ENCODE data around the gene HNRNPF. TPM values are rescaled to one million over a fixed set of nuclear protein-coding genes. Genes with fewer than 3 reads are reported as not detected.

HNRNPF gene
- total RNA-seq, 2 donors from 2014 or later, result 250 to 394 TPM

DNA sequence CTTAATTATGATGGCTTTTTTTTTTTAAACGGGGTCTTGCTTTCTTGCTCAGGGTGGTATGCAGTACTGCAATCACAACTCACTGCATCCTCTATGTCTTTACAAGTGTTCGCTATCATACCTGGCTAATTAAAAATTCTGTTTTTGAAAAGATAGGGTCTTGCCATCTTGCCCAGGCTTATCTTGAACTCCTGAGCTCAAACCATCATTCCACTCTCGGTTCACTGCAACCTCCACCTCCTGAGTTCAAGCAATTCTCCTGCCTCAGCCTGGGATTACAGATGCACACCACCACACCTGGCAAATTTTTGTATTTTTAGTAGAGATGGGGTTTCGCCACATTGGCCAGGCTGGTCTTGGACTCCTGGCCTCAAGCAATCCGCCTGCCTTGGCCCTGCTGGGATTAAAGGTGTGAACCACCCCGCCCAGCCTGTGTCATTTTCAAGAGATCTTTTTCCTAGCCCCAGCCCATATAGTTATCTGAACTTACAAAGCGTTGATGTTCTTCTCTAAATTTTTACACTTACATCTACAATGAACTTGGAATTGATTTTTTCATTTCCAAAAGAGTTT lies 6.0 kb downstream of the HNRNPF start:
- Histone ChIP-seq H3K4me3 (no peak overlapping the region), H3K36me3 (no peaks in the 10 kb centered on the region), H3K27ac (peak overlapping the region; percentile 47), H3K27me3 (no peaks in the 10 kb centered on the region), H3K9ac (ENCODE audit: low read depth in 2 of 2, low read length in 2 of 2) (no peak overlapping the region), H3K9me3 (no peaks in the 10 kb centered on the region), H3K4me1 (peaks cover 35% of the 10 kb centered on the region)
- intact Hi-C loops (cut with DNase I), result no loop called here
- peak; percentile 61 for DNase-seq
- TF ChIP-seq, protein P1, sequence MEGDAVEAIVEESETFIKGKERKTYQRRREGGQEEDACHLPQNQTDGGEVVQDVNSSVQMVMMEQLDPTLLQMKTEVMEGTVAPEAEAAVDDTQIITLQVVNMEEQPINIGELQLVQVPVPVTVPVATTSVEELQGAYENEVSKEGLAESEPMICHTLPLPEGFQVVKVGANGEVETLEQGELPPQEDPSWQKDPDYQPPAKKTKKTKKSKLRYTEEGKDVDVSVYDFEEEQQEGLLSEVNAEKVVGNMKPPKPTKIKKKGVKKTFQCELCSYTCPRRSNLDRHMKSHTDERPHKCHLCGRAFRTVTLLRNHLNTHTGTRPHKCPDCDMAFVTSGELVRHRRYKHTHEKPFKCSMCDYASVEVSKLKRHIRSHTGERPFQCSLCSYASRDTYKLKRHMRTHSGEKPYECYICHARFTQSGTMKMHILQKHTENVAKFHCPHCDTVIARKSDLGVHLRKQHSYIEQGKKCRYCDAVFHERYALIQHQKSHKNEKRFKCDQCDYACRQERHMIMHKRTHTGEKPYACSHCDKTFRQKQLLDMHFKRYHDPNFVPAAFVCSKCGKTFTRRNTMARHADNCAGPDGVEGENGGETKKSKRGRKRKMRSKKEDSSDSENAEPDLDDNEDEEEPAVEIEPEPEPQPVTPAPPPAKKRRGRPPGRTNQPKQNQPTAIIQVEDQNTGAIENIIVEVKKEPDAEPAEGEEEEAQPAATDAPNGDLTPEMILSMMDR (IDR thresholded peaks at IDR 0.05), result no peak

DNA sequence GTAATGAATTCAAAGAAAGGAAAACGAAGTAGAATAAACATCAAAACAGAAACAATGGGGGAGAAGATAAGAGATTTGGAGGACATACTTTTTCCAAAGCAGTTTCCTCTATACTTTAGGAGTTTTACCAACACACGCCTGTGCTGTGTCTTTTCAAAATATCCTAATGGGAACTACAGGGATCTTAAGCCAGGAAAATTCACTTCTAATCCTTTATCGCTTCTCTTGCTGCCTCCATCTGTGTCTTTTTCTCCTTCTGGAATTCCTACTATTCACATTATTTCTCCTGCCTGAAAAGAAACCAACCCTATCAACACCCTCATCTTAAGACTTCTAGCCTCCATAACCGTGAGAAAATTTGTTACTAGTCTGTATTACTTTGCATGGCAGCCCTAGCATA lies 6.8 kb downstream of the HNRNPF start:
- Histone ChIP-seq H3K9ac (ENCODE audit: low read depth in 2 of 2, low read length in 2 of 2) (no peak overlapping the region), H3K4me1 (peaks cover 35% of the 10 kb centered on the region), H3K4me3 (no peak overlapping the region), H3K36me3 (no peaks in the 10 kb centered on the region), H3K27ac (no peak overlapping the region), H3K9me3 (no peaks in the 10 kb centered on the region), H3K27me3 (no peaks in the 10 kb centered on the region)
- intact Hi-C loops (cut with DNase I), result no loop called here
- TF ChIP-seq, protein P1 (IDR thresholded peaks at IDR 0.05), result no peak
- DNase-seq, result no peak

DNA sequence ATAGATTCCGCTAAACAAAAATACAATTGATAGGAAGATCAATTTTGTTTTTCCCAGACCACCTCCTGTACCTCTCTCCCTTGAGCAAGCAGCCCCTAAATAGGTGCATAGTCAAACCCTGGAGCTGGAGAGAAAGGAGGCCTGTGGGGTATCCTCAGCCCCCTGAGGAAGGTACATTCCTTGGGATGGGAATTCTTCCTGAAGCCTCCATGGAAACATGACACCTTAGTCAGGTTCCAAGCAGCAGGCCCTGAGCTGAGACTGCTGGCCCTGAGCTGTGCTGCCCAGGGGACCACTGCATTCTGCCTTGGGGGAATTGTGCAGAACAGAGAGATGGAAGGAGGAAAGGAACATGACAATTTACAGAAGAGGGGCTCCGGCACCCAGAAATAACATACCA lies 7.4 kb downstream of the HNRNPF start:
- Histone ChIP-seq H3K36me3 (no peaks in the 10 kb centered on the region), H3K4me3 (no peak overlapping the region), H3K9ac (ENCODE audit: low read depth in 2 of 2, low read length in 2 of 2) (no peak overlapping the region), H3K9me3 (no peaks in the 10 kb centered on the region), H3K4me1 (peaks cover 35% of the 10 kb centered on the region), H3K27me3 (no peaks in the 10 kb centered on the region), H3K27ac (no peak overlapping the region)
- intact Hi-C loops (cut with DNase I), result no loop called here
- no peak for DNase-seq
- TF ChIP-seq, protein P1 (IDR thresholded peaks at IDR 0.05), result no peak

DNA sequence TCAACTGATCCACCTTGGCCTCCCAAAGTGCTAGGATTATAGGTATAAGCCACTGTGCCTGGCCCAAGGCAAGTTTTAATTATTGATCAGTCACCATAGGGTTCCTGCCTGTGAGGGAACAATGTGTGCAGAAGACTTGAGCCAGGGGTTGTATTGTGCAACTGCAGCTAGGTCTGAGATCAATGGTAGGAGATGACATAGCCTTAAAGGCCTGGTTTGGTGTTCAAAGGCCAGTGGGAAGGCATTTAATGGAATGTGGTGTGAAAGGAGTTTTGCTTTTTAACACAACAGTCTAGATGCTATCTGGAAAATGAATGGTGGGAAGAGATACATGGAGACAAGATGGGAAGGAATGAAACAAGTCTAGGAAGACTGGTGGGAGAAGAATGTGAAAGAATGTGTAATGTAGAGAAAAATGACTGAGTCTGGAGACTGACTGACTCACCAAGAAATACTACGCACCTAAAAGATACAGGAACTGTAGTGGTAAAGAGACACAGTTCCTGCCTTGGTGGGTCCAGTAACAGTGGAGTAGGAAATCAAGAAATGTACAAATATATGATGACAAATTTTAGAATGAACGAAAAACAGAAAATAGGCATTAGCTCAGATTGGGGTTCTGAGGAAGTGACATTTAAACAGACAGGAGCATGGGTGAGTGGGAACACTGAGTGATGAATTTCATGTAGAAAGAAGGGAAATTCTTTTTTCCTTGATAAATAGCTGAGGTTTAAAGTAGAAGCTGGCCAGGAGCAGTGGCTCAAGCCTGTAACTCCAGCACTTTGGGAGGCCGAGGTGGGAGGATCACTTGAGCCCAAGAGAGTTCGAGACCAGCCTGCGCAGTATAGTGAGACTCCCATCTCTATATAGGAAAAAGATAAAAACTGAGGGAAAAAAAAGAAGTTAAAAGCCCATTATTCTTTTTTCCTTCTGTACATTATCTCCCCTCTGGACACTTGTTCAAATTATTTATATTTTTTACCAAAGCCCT lies 9.4 kb downstream of the HNRNPF start:
- H3K27me3 ChIP-seq, result no peaks in the 10 kb centered on the region
- peak overlapping the region; percentile 8 for H3K27ac ChIP-seq
- intact Hi-C loops (cut with DNase I), result no loop called here
- H3K36me3 ChIP-seq, result no peaks in the 10 kb centered on the region
- H3K4me3 ChIP-seq, result no peak overlapping the region
- H3K4me1 ChIP-seq, result peaks cover 25% of the 10 kb centered on the region
- H3K9me3 ChIP-seq, result no peaks in the 10 kb centered on the region
- no peak for DNase-seq
- TF ChIP-seq, protein P1 (IDR thresholded peaks at IDR 0.05), result no peak
- peak overlapping the region in 1 of 2 donors; percentile 43 for H3K9ac ChIP-seq (ENCODE audit: low read depth in 2 of 2, low read length in 2 of 2)

DNA sequence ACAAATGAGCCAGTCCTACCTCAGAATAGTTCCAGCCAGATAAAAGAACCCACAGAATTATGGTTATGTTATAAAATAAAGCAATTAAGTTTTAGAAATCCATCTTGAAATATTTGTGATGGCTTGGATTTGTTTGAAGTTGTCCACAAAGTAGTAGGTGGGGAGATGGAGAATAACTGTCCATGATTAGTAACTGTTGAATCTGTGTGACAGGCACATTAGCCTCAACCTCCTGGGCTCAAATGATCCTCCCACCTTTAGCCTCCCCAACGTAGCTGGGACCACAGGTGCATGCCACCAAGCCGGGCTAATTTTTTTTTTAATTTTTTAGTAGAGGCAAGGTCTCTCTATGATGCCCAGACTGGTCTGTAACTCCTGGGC lies 10.1 kb downstream of the HNRNPF start:
- Histone ChIP-seq H3K27me3 (no peaks in the 10 kb centered on the region), H3K36me3 (peaks cover under 1% of the 10 kb centered on the region), H3K9me3 (no peaks in the 10 kb centered on the region), H3K4me3 (no peak overlapping the region), H3K27ac (peak overlapping the region; percentile 95), H3K9ac (ENCODE audit: low read depth in 2 of 2, low read length in 2 of 2) (peak overlapping the region in 1 of 2 donors; percentile 43), H3K4me1 (peaks cover 21% of the 10 kb centered on the region)
- intact Hi-C loops (cut with DNase I), result no loop called here
- TF ChIP-seq, protein P1 (IDR thresholded peaks at IDR 0.05), result no peak
- no peak for DNase-seq

Measured in colonic mucosa (tissue), 4 donors.